Measurements from ENCODE around the gene URB1.
"Not testable (repeated sequence)": the region's sequence is repeated elsewhere in the genome, so short reads cannot be mapped to it uniquely, and the experiment has no call there.

URB1 gene

DNA sequence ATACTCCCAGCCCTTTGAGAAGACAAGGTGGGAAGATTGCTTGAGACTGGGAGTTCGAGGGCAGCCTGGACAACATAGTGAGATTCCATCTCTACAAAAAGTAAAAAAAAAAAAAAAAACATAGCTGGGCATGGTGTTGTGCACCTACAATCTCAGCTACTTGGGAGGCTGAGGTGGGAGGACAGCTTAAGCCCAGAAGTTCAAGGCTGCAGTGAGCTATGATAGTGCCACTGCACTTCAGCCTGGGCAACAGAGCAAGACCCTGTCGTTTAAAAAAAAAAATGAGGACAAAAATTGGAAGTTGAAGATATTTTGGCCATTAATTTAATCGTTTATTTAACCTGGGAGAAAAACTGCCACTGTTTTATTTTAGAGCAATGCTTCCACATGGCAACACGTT is 1.1 kb downstream of the URB1 start:
- no peak for TF ChIP-seq CTCF (IDR thresholded peaks at IDR 0.05; ENCODE audit: borderline replicate concordance, insufficient read depth, low read depth, low read length)
- H3K4me3 ChIP-seq (ENCODE audit: low read depth, low read length) = peak overlapping the region; percentile 92

DNA sequence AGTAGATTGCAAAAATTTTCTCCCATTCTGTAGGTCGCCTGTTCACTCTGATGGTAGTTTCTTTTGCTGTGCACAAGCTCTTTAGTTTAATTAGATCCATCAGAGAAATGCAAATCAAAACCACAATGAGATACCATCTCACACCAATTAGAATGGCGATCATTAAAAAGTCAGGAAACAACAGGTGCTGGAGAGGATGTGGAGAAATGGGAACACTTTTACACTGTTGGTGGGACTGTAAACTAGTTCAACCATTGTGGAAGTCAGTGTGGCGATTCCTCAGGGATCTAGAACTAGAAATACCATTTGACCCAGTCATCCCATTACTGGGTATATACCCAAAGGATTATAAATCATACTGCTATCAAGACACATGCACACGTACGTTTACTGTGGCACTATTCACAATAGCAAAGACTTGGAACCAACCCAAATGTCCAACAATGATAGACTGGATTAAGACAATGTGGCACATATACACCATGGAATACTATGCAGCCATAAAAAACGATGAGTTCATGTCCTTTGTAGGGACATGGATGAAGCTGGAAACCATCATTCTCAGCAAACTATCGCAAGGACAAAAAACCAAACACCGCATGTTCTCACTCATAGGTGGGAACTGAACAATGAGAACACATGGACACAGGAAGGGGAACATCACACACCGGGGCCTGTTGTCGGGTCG is 2.1 kb downstream of the URB1 start:
- H3K4me3 ChIP-seq (ENCODE audit: low read depth, low read length) = not testable (repeated sequence)

DNA sequence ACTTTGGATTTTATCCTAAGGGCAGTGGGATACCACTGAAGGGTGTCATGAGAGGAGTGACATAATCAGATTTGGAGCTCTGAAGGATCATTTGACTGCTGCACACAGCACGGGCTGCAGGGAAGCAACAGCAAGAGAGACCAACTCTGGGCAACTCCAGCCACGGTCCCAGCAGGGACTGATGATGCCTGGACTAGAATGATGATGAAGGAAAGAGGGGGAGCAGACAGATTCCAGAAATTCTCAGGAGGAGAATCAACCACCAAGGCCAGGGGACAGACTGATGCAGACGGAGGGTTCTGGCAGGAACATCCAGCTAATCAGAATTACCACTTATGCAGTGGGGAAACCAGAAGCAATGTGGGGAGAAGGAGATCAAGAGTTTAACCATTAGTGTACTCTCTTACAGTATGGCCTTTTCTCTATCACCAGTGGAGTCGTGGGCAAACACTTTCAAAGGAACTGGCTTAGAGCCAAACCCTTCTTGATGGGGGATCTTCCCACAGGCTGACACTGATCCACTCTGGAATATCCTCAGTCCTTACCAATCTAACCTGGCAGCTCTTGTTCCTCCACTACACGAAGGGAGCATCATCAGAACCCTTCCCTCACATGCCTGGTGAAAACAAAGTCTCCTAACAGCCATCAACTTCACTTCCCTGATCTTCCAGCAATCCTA is 3.3 kb downstream of the URB1 start:
- H3K4me3 ChIP-seq (ENCODE audit: low read depth, low read length) = no peak overlapping the region
- TF ChIP-seq CTCF (IDR thresholded peaks at IDR 0.05; ENCODE audit: borderline replicate concordance, insufficient read depth, low read depth, low read length) = no peak

DNA sequence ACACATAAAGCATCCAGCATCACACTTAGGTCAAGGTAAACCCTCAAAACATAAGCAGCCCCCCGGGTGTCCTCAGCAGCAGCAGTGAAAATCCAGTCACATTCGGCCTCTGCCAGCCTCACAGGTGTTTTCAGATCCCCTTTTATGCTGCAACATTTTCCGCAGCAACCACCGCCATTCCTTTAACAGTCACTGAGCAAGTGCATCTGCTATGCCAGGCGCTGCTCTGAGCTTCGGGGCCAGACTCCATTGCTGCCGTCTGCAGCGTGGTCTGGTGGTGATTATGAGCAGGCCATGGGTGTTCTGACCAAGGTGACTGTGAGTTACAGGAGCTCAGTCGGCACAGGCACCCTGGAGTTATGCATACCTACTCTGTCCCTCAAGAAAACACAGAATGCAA is 4.5 kb downstream of the URB1 start:
- no peak for TF ChIP-seq CTCF (IDR thresholded peaks at IDR 0.05; ENCODE audit: borderline replicate concordance, insufficient read depth, low read depth, low read length)
- no peak overlapping the region for H3K4me3 ChIP-seq (ENCODE audit: low read depth, low read length)

- no peak overlapping the region for H3K4me3 ChIP-seq (ENCODE audit: low read depth, low read length)
These were observed 5.7 kb downstream of the URB1 start for GRCh38 chr21:32387151-32387550.

GRCh38 chr21:32386195-32386870 is 6.5 kb downstream of the URB1 start:
- no peak for TF ChIP-seq CTCF (IDR thresholded peaks at IDR 0.05; ENCODE audit: borderline replicate concordance, insufficient read depth, low read depth, low read length)
- H3K4me3 ChIP-seq (ENCODE audit: low read depth, low read length) = no peak overlapping the region

More at GRCh38 chr21:32387151-32387550, 5.7 kb downstream of the URB1 start:
- TF ChIP-seq CTCF (IDR thresholded peaks at IDR 0.05; ENCODE audit: borderline replicate concordance, insufficient read depth, low read depth, low read length) = no peak

DNA sequence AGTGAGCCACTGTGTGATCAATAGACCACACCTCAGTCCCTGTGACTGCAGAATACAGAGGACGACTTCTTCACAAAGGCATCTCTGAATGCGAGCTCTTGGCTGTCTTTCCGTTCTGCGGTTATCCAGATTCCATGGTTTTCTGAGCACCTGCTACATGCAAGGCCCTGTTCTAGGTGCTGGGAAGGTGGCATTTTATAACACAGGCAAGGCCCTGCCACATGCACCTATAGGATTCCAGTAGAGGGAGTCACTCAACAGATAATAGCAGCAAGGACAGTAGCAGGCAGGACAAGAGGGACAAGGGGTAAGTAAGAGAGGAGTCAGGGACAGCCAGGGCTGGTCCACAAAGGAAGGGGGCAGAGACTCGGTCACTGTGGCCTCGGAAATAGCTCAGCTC is 9.0 kb downstream of the URB1 start:
- no peak for TF ChIP-seq CTCF (IDR thresholded peaks at IDR 0.05; ENCODE audit: borderline replicate concordance, insufficient read depth, low read depth, low read length)
- no peak overlapping the region for H3K4me3 ChIP-seq (ENCODE audit: low read depth, low read length)
